Measurements from ENCODE around the gene SGSM1. TPM values are rescaled to one million over a fixed set of nuclear protein-coding genes. Genes with fewer than 3 reads are reported as not detected.

Gene SGSM1
- total RNA-seq, 1 donor from 2014 or later = 8.6 TPM

- FAIRE-seq = no peak
- no peak for DNase-seq (ENCODE audit: low spot score in 2 of 2)
Observed at GRCh38 chr22:24973872-24974271, 167.9 kb downstream of the SGSM1 start.

- FAIRE-seq (no peak), DNase-seq (ENCODE audit: low spot score in 2 of 2) (no peak)
Observed at GRCh38 chr22:24975125-24975640, 169.2 kb downstream of the SGSM1 start.

GRCh38 chr22:24975813-24976341 lies 169.9 kb downstream of the SGSM1 start:
- no peak for DNase-seq (ENCODE audit: low spot score in 2 of 2)
- FAIRE-seq = no peak

- no peak for FAIRE-seq
Observed at GRCh38 chr22:24976442-24977218, 170.6 kb downstream of the SGSM1 start.

More at GRCh38 chr22:24976442-24977218, 170.6 kb downstream of the SGSM1 start:
- DNase-seq (ENCODE audit: low spot score in 2 of 2) = no peak

Small RNA genes within 50 kb of the gene (small RNA-seq; reads per million reads assigned to genes)
- gene RF00275 = not detected

Other genes starting within 250 kb of the SGSM1 start
- 8.2 TPM for gene LRRC75B, start 213.1 kb upstream of the SGSM1 start, total RNA-seq
- 2.0 TPM for gene GGT1, start 203.0 kb upstream of the SGSM1 start, total RNA-seq
- gene PIWIL3, start 31.5 kb upstream of the SGSM1 start, total RNA-seq = not detected
- gene LHFPL7, start 140.5 kb downstream of the SGSM1 start, total RNA-seq = not detected
- 4.1 TPM for gene KIAA1671, start 146.5 kb downstream of the SGSM1 start, total RNA-seq